Neutrophil (primary cell): ENCODE measurements around the gene RPL29.

Experiments
- H3K27ac ChIP-seq: fragments of 200-600 bp; sonication (generic); 2 replicates; pipeline ENCODE4 v1.5.1; 2016; ENCODE audit warnings: mild to moderate bottlenecking, moderate library complexity
- H3K27me3 ChIP-seq: fragments of 200-600 bp; sonication (generic); 2 replicates; pipeline ENCODE4 v1.6.0; 2016; ENCODE audit warnings: mild to moderate bottlenecking
- H3K36me3 ChIP-seq: fragments of 200-600 bp; sonication (generic); 2 replicates; pipeline ENCODE4 v1.5.1; 2017
- H3K4me1 ChIP-seq, 2 experiments: fragments of 200-600 bp in 1 of 2; sonication (generic) in 1 of 2; 1 replicate in 1 of 2; 2 replicates in 1 of 2; pipeline versions ENCODE4 v1.5.1 to v1.6.1; 2013 to 2016; ENCODE audit warnings: low read depth in 1 of 2, low read length in 1 of 2, mild to moderate bottlenecking in 1 of 2, moderate library complexity in 1 of 2; ENCODE audit not compliant: control insufficient read depth in 1 of 2, insufficient read depth in 1 of 2
- H3K4me3 ChIP-seq, 2 experiments: fragments of 200-600 bp in 1 of 2; sonication (generic) in 1 of 2; 1 replicate in 1 of 2; 2 replicates in 1 of 2; pipeline ENCODE4 v1.5.1; 2013 to 2016; ENCODE audit warnings: low read depth in 1 of 2, low read length in 1 of 2, mild to moderate bottlenecking in 1 of 2, moderate library complexity in 1 of 2
- H3K9me3 ChIP-seq: fragments of 200-600 bp; sonication (generic); 2 replicates; pipeline ENCODE4 v1.5.1; 2016
- CTCF ChIP-seq: fragments of 200-600 bp; sonication (generic); IDR thresholded peaks from 2 replicates; pipeline ENCODE4 v1.5.1; 2016; ENCODE audit warnings: antibody characterized with exemption

The RPL29 gene

GRCh38 chr3:52021489-52022268 is 26.0 kb upstream of the RPL29 start:
- Histone ChIP-seq H3K9me3 (no peaks in the 10 kb centered on the region), H3K4me1 (no peaks in the 10 kb centered on the region), H3K27ac (no peak overlapping the region), H3K27me3 (no peaks in the 10 kb centered on the region), H3K36me3 (no peaks in the 10 kb centered on the region), H3K4me3 (no peak overlapping the region)
- no peak for TF ChIP-seq CTCF

- Histone ChIP-seq H3K36me3 (no peaks in the 10 kb centered on the region), H3K27me3 (no peaks in the 10 kb centered on the region), H3K27ac (no peak overlapping the region), H3K4me3 (no peak overlapping the region), H3K4me1 (no peaks in the 10 kb centered on the region), H3K9me3 (no peaks in the 10 kb centered on the region)
- no peak for TF ChIP-seq CTCF
Measured at GRCh38 chr3:52020796-52021195, 25.1 kb upstream of the RPL29 start.

GRCh38 chr3:52019352-52020080 is 23.8 kb upstream of the RPL29 start:
- H3K4me3 ChIP-seq, result no peak overlapping the region

GRCh38 chr3:52018319-52019000 is 22.8 kb upstream of the RPL29 start:
- no peak overlapping the region for H3K27ac ChIP-seq
- H3K4me3 ChIP-seq, result no peak overlapping the region
- no peak for TF ChIP-seq CTCF
- no peaks in the 10 kb centered on the region for H3K9me3 ChIP-seq
- no peaks in the 10 kb centered on the region for H3K27me3 ChIP-seq
- H3K4me1 ChIP-seq, result no peaks in the 10 kb centered on the region
- H3K36me3 ChIP-seq, result no peaks in the 10 kb centered on the region

More at GRCh38 chr3:52019352-52020080, 23.8 kb upstream of the RPL29 start:
- Histone ChIP-seq H3K36me3 (no peaks in the 10 kb centered on the region), H3K27ac (no peak overlapping the region), H3K4me1 (no peaks in the 10 kb centered on the region), H3K27me3 (no peaks in the 10 kb centered on the region), H3K9me3 (no peaks in the 10 kb centered on the region)
- no peak for TF ChIP-seq CTCF

GRCh38 chr3:52017586-52017985 is 21.9 kb upstream of the RPL29 start:
- H3K4me3 ChIP-seq, result no peak overlapping the region
- no peaks in the 10 kb centered on the region for H3K27me3 ChIP-seq
- H3K9me3 ChIP-seq, result no peaks in the 10 kb centered on the region
- no peak for TF ChIP-seq CTCF
- no peak overlapping the region for H3K27ac ChIP-seq
- no peaks in the 10 kb centered on the region for H3K4me1 ChIP-seq
- H3K36me3 ChIP-seq, result no peaks in the 10 kb centered on the region
